ENCODE data around the gene ALPG. TPM values are rescaled to one million over a fixed set of nuclear protein-coding genes. Genes with fewer than 3 reads are reported as not detected.
A peak's percentile ranks its signal among the peaks of the same experiment; 100 is the strongest.
"Not testable (repeated sequence)": the region's sequence is repeated elsewhere in the genome, so short reads cannot be mapped to it uniquely, and the experiment has no call there.

ALPG gene
- total RNA-seq, 1 donor from 2014 or later, result not detected

DNA sequence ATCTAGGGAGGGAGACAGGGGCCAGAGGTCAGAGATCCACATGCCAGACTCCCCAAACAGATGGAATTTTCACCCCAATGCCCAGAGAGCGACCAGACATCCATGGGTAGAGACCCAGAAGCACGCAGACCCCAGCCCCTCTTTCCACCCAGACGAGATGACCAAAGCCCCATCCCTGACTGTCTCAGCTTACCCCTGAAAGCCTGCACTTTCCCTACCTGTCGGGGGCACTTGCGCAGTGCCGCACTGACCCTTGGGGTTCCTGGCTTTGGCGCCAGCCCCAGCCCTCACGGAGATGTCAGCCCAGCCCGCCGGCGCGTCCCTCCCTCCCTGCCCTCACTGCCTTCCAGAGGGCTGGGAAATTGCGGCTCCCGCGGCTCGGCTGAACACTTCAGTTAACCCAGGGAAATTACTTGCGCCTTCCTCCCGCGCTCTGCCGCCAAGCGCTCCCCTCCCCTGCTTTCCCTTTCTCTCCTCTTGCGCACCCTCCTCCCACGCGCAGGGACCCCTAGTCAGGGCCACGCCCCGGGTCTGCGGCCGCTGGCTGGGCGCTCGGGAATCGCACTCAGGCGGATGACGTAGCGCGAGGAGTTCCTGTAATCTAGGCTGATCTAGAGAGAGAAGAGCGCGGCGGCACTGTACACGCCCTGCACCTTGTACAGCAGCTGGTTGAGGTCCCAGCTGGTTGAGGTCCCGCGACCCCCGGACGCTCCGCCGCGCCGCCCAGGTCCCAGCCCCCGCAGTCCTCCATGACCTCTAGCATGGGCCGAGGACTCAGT, 12.0 kb downstream of the ALPG start:
- peak in 1 of 2 donors; percentile 20 for DNase-seq (ENCODE audit: low read depth in 2 of 2)

- no peak for DNase-seq (ENCODE audit: low read depth in 2 of 2)
Measured at GRCh38 chr2:232419245-232420072, 12.8 kb downstream of the ALPG start.

- no peak for DNase-seq (ENCODE audit: low read depth in 2 of 2)
Measured at GRCh38 chr2:232420073-232420454, 13.4 kb downstream of the ALPG start.

DNA sequence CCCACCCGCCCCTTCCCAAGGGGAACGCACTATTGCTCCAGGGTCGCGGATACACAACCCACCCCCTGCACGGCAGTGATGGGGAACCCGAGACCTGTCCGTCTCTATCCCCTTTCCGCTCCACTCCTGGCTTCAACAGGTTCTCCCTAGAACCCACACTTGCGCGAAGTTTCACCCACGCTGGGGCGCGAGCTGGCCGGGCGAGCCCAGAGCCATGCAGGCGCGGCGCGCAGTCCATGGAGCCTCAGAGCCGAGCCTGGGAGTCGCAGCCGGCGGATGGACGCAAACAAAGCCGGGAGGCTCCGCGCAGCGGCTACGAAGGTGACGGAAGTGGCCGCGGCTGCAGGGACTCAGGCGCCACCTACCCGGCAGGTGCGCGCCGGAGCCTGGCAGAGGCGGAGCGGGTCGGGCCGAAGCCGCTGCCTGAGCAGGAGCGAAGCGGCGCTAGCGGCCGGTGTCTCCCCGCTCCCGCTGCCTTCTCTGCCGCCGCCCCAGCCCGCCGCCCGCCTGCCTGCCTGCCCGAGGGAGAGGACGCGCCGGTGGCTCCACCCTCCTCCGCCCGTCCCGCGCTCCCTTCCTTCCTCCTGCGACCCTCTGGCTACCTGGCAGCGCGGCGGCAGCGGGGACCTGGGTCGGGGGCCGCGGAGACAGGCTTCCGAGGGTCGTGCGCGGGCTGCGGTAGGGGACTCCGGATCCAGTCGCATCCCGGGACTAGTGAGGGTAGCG, 14.0 kb downstream of the ALPG start:
- no peak for DNase-seq (ENCODE audit: low read depth in 2 of 2)

- DNase-seq (ENCODE audit: low read depth in 2 of 2), result no peak
Measured at GRCh38 chr2:232421189-232421785, 14.6 kb downstream of the ALPG start.

GRCh38 chr2:232422051-232422450, 15.4 kb downstream of the ALPG start:
- no peak for DNase-seq (ENCODE audit: low read depth in 2 of 2)

DNA sequence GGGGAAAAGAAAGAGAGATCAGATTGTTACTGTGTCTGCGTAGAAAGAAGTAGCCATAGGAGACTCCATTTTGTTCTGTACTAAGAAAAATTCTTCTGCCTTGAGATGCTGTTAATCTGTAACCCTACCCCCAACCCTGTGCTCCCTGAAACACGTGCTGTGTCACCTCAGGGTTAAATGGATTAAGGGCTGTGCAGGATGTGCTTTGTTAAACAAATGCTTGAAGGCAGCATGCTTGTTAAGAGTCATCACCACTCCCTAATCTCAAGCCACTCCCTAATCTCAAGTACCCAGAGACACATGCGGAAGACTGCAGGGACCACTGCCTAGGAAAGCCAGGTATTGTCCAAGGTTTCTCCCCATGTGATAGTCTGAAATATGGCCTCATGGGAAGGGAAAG, 16.4 kb downstream of the ALPG start:
- DNase-seq (ENCODE audit: low read depth in 2 of 2), result not testable (repeated sequence)

- not testable (repeated sequence) for DNase-seq (ENCODE audit: low read depth in 2 of 2)
Measured at GRCh38 chr2:232423407-232423806, 16.8 kb downstream of the ALPG start.

DNA sequence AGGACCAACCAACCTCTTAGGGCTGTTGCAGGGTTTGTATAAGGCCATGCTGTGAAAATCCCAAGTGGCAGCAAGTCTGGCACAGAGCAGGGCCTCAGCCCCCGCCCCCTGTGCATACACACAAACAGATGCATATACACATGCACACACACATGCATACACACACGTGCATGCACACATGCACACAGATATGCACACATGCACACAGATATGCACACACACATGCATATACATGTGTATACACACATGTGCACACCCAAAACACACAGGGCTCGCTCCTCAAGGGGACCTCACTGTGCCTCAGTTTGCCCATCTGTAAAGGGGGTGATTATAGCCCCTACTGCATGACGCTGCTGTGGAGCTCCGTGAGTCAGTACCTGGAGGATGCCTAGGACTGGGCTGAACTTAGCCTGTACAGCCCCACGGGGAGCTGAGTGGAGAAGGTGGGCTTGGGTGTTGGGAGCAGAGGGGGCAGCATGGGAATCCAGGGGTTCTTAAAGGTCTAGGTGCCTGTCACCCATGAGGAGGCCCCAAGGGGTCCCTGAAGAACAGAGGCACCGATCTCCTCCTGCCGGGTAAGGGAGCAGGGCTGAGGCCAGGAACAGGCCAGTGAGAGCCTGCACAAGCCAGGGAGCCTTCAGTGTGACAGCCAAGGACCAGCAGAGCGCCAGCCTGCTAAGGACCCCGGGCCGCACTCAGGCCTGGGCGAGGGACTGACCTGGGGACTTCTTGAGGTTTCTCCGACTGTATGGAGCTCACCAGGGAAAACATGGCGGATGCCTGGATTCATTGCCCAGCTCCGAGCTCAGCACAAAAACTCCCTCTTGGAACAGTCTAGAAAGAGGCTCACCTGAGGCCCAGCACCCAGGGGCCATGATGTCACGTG, 25.3 kb downstream of the ALPG start:
- DNase-seq (ENCODE audit: low read depth in 2 of 2), result no peak

DNA sequence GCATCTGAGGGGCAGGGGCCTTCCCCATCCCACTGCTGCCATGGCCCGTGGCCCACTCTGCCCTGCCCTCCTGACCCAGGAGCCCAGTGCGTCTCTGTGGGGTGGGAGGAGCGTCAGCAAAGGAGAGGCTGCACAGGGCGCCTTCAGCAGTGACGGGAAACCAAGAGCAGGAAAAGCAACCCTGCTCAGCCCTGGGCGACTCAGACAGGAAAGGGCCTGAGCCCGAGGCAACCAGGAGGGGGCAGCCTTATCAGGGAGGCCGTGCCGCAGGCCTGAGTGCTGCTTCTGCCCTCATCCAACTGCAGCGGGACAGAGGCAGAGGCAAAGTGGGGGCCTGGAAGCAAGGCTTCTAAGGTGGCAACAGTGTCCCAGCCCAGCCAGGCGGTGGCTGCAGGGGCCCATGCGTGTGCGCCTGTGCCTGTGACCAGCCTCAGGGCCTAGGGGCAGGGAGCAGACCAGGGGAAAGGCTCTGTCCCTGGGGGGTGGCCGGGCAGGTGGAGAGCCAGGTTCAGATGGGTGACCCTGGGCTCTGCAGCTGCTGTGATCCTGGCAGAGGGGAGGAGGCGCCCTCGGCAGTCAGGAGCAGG, 26.0 kb downstream of the ALPG start:
- DNase-seq (ENCODE audit: low read depth in 2 of 2), result no peak

- not testable (repeated sequence) for DNase-seq (ENCODE audit: low read depth in 2 of 2)
Measured at GRCh38 chr2:232433622-232434021, 27.0 kb downstream of the ALPG start.

- no peak for DNase-seq (ENCODE audit: low read depth in 2 of 2)
Measured at GRCh38 chr2:232434091-232434490, 27.4 kb downstream of the ALPG start.

- DNase-seq (ENCODE audit: low read depth in 2 of 2), result no peak
Measured at GRCh38 chr2:232434563-232435374, 28.1 kb downstream of the ALPG start.

- no peak for DNase-seq (ENCODE audit: low read depth in 2 of 2)
Measured at GRCh38 chr2:232435375-232435648, 28.7 kb downstream of the ALPG start.

GRCh38 chr2:232435805-232436204, 29.2 kb downstream of the ALPG start:
- DNase-seq (ENCODE audit: low read depth in 2 of 2), result no peak

GRCh38 chr2:232436381-232437194, 29.9 kb downstream of the ALPG start:
- DNase-seq (ENCODE audit: low read depth in 2 of 2), result no peak

DNA sequence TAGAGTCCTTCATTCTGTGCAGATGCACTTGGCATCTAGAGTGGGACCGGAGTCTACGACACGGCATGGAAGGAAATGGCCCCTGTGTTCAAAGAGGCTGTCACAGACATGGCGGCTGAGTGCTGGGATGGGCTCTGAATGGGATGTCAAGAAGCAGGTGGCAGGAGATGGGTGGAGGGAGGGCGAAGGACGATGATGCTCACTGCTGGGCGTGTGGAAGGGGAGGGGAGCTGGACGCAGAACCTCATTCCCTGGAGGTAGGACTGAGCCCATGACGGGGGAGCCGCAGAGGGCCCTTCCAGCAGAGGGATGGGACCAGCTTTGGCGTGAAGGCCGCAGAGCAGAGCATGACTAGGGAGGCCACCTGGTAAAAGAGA, 30.5 kb downstream of the ALPG start:
- no peak for DNase-seq (ENCODE audit: low read depth in 2 of 2)

DNA sequence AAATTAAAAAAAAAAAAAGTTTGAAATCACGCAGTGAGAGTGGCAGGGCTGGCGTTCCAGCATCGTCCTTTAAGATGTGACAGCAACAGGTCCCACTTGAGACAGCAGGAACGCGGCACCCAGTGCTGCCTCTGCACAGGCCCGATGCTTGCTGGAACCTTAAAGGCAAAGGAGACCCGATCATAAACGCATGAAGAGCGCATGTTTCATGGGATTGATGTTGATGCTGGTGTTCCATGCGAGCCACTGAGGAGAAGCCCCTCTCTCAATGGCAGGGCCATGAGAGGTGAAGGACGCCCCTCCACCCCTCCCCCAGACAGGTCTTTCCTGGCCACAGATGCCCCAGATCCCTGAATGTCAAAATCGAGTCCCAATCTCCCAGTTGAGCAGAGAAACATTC, 31.4 kb downstream of the ALPG start:
- DNase-seq (ENCODE audit: low read depth in 2 of 2), result no peak
